NCI-H1694 treated with DMSO at 0.1 percent for 48 hours (cell line): ENCODE results near the gene AKAP8L.
A peak's percentile ranks its signal among the peaks of the same experiment; 100 is the strongest.
"Not testable (repeated sequence)": the region's sequence is repeated elsewhere in the genome, so short reads cannot be mapped to it uniquely, and the experiment has no call there.

Experiments used
- DNase-seq: peaks from one replicate; lab custom pipeline; 2025; lab: John Stamatoyannopoulos, UW

Gene AKAP8L

DNA sequence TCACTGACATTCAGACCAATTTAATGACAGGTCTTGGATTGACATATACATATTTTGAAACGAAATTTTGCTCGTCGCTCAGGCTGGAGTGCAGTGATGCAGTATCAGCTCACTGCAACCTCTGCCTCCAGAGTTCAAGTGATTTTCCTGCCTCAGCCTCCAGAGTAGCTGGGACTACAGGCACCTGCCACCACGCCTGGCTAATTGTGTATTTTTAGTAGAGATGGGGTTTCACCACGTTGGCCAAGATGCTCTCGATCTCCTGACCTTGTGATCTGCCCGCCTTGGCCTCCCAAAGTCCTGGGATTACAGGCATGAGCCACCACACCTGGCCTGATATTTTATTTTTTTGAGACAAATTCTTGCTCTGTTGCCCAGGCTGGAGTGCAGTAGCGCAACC, 66.3 kb downstream of the AKAP8L start:
- DNase-seq: not testable (repeated sequence)

DNA sequence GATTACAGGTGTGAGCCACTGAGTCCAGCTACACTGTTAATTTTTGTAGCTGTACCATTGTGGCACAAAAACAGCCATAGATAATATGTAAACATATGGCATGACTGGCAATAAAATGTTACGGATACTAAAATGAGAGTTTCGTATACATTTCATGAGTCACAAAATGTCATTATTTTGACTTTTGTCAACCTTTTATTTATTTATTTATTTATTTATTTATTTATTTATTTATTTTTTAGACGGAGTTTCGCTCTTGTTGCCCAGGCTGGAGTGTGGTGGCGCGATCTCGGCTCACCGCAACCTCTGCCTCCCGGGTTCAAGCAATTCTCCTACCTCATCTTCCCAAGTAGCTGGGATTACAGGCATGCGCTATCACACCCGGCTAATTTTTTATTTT, 77.5 kb downstream of the AKAP8L start:
- not testable (repeated sequence) for DNase-seq

DNA sequence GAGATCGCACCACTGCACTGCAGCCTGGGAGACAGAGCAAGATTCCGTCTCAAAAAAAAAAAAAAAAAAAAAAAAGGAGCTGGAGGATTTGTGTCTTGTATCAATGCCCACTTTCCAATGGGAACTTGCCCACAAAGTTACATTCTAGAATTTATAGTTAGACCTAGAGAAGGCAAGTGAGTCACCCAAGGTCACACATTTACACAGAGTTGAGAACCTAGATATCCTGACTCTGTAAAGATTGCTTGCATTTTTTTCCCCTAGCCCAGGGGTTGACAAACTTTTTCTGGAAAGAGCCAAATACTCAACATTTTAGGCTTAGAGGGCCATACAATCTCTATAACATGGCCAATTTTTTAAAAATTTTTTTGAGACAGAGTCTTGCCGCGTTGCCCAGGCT, 78.7 kb downstream of the AKAP8L start:
- no peak for DNase-seq

DNA sequence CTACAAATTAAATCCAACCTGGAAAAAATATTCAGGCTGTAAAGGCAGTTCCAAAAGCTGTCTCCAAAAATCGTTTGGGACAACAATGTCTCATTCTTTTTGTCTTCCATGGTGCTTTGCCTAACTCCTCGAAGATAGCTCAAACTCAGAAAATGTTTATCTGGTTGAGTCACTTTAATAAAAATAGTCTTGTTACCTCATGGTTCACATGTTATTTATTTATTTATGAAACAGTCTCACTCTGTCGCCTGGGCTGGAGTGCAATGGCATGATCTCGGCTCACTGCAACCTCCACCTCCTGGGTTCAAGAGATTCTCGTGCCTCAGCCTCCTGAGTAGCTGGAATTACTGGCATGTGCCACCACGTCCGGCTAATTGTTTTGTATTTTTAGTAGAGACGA, 81.6 kb downstream of the AKAP8L start:
- DNase-seq: no peak

DNA sequence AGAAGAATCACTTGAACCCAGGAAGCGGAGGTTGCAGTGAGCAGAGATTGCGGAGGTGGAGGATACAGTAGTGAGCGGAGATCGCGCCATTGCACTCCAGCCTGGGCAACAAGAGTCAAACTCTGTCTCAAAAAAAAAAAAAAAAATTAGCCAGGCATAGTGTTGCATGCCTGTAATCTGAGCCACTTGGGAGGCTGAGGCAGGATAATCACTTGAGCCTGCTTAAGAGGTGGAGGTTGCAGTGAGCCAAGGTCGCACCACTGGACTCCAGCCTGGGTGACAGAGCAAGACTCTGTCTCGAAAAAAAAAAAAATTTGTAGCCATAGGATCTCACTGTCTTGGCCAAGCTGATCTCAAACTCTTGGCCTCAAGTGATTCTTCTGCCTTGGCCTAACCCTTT, 82.8 kb downstream of the AKAP8L start:
- not testable (repeated sequence) for DNase-seq

DNA sequence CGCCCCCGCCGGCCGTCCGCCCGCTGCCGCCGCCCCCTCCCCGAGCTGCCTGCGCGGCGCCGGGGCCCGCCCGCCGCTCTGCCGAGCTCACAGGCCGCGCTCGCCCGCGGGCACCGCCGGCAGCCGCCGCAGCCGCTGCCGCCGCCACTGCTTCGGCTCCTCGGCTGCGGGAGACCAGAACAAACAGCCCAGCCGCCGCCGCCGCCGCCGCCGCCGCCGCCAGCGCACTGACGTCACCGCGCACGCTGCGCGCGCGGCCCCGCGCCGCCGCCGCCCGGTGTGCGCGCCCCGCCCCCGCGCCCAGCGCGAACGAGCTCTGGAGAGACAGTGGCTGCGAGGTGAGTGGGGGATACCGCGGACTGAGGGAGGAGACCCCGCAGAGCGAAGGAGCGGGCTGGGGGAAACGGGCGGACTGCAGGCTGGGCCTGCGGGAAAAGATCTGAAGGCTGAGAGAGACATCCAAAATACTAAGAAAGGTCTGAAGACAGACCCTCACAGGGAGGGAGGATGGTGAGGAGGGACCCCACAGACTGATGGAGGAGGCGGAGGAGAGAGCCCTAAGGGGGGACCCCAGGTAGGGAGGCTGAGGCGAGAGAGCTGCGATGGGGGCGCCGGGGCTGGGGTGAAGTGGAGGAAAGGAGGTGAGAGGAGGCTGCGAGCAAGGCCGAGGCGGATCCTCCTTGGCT, 86.3 kb downstream of the AKAP8L start, which contains the start of gene BRD4:
BRD4 (minus strand) TSS at position 229 of the 686 bp plus-strand sequence. CDS start 59,440 bp downstream, outside the sequence.
- peak; percentile 25 for DNase-seq

DNA sequence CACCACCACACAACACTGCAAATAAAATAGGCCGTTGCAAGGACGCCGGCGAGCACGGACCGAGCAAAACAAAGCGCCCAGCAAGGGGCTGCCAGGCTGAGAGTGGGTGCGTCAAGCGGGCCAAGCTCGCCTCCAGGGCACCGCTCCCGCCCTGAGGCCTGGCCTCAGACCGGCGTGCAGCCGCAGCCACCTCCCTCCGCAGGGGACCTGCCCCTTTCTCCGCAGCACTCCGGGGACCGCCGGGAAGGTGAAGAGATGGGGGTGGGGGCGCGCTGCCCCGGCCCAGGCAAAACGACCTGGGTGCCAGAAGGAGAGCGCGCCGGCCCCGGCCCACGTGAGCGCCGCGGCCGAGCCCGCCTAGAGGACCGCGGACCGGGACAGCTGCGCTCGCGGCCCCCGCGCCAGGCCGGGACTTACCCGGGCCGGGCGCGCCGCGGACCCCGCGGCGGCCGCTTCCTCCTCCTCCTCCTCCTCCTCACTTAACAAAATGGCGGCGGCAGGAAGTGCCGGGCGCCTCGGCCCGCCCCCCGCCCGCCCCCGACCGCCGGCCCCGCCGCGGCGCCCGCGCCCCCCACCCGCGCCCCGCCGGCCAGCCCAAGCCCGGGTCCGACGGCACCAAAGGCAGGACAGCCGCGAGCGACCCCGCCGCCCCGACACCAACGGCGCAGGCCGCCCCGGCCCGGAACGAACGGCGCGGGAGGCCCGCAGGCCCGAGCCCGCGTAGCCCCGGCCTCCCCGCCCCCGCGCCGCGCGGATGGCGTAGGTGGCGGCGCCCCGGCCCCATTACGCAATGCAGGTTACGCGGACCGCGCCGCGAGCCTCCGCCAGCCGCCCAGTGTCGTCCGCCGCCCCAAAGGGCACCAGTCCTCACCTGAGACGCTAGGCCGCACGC, 87.1 kb downstream of the AKAP8L start:
- no peak for DNase-seq

DNA sequence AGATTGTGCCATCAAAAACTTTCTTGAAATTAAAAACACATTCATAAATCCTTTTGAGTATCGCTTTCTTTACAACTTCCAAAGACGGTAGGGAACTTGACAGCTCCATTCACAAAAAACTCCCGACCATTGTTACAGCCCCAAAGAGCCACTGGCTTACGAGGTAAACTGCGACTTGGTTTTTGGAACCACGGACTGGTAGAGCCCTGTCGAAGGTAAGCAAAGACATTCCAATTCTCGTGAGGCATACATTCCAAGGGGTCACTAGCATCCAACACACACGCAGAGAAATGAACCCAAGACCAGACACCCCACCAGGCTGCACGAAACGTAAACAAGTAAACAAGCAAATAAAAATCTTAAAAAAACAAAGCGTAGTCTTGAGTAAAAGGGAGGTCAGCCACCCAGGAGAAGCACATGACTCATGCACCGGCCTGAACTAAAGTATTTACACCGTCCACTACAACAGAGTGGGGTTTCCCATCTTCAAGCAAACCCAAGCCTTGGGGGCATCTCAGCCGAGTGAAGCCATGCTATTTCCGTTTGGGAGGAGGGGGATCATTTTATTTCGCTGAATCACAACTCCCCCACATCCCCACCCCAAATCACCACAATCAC, 87.9 kb downstream of the AKAP8L start:
- no peak for DNase-seq
